Measurements from ENCODE around the gene CLBA1. TPM values are rescaled to one million over a fixed set of nuclear protein-coding genes. Genes with fewer than 3 reads are reported as not detected.

The CLBA1 gene
- total RNA-seq, 1 experiment from 2014 or later: 14.8 TPM

- intact Hi-C loops (cut with micrococcal nuclease): no loop called here
- H3K9ac ChIP-seq (ENCODE audit: low read length): no peak overlapping the region
- no peaks in the 10 kb centered on the region for H4K20me1 ChIP-seq (ENCODE audit: insufficient read depth)
- H3K4me3 ChIP-seq (replicated peaks in 1 of 2; ENCODE audit: low read depth in 1 of 2, low read length in 2 of 2): no peak overlapping the region
- H3K9me2 ChIP-seq (ENCODE audit: insufficient read depth): no peaks in the 10 kb centered on the region
- no peaks in the 10 kb centered on the region for H3K79me2 ChIP-seq (ENCODE audit: insufficient read depth, low read length)
- ATAC-seq (no peak), DNase-seq (ENCODE audit: low read depth, low spot score) (no peak)
- POLR2A ChIA-PET: no interaction called here
- BruUV-seq (replicated peaks): no TSS peak
- RAD21 ChIA-PET (ENCODE audit: low non-redundant PET in 1 of 2, low total read pairs in 2 of 2, uncharacterized antibody in 2 of 2, unreplicated experiment in 2 of 2): no interaction called here
- TF ChIP-seq, protein P1, sequence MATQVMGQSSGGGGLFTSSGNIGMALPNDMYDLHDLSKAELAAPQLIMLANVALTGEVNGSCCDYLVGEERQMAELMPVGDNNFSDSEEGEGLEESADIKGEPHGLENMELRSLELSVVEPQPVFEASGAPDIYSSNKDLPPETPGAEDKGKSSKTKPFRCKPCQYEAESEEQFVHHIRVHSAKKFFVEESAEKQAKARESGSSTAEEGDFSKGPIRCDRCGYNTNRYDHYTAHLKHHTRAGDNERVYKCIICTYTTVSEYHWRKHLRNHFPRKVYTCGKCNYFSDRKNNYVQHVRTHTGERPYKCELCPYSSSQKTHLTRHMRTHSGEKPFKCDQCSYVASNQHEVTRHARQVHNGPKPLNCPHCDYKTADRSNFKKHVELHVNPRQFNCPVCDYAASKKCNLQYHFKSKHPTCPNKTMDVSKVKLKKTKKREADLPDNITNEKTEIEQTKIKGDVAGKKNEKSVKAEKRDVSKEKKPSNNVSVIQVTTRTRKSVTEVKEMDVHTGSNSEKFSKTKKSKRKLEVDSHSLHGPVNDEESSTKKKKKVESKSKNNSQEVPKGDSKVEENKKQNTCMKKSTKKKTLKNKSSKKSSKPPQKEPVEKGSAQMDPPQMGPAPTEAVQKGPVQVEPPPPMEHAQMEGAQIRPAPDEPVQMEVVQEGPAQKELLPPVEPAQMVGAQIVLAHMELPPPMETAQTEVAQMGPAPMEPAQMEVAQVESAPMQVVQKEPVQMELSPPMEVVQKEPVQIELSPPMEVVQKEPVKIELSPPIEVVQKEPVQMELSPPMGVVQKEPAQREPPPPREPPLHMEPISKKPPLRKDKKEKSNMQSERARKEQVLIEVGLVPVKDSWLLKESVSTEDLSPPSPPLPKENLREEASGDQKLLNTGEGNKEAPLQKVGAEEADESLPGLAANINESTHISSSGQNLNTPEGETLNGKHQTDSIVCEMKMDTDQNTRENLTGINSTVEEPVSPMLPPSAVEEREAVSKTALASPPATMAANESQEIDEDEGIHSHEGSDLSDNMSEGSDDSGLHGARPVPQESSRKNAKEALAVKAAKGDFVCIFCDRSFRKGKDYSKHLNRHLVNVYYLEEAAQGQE (IDR thresholded peaks at IDR 0.05; ENCODE audit: low read depth): no peak
- TF ChIP-seq CEBPB (IDR thresholded peaks at IDR 0.05; ENCODE audit: low read depth): no peak
- TF ChIP-seq EZH2 (IDR thresholded peaks at IDR 0.05): no peak
- TF ChIP-seq EGR1 (IDR thresholded peaks at IDR 0.05; ENCODE audit: low read depth): no peak
- TF ChIP-seq SP1 (IDR thresholded peaks at IDR 0.05; ENCODE audit: low read depth): no peak
- no peak for TF ChIP-seq ZNF274 (IDR thresholded peaks at IDR 0.05; ENCODE audit: low read depth, low read length)
- TF ChIP-seq YY1 (IDR thresholded peaks at IDR 0.05; ENCODE audit: extremely low read depth, insufficient replicate concordance, low read depth, low read length): no peak
- TF ChIP-seq FOSL1 (IDR thresholded peaks at IDR 0.05; ENCODE audit: low read depth): no peak
- no peak for TF ChIP-seq EZH2phosphoT487 (IDR thresholded peaks at IDR 0.05; ENCODE audit: borderline replicate concordance)
- no peak for TF ChIP-seq CBX3 (IDR thresholded peaks at IDR 0.05; ENCODE audit: low read depth)
- TF ChIP-seq TCF7L2 (IDR thresholded peaks at IDR 0.05; ENCODE audit: borderline replicate concordance, extremely low read depth, insufficient read depth, insufficient read length): no peak
- TF ChIP-seq POLR2A (IDR thresholded peaks at IDR 0.05; ENCODE audit: borderline replicate concordance, extremely low read depth, insufficient read depth, insufficient read length): no peak
- no peak for TF ChIP-seq JUND (IDR thresholded peaks at IDR 0.05)
- no peaks in the 10 kb centered on the region for H3K27me3 ChIP-seq (ENCODE audit: insufficient read depth, low read length)
- CTCF ChIA-PET: no interaction called here
- no peaks in the 10 kb centered on the region for H3K9me3 ChIP-seq (ENCODE audit: control insufficient read depth in 1 of 2, insufficient read depth in 1 of 2, low read depth in 1 of 2, low read length in 2 of 2)
- no peaks in the 10 kb centered on the region for H3K4me1 ChIP-seq (ENCODE audit: control insufficient read depth in 1 of 2, insufficient read depth in 2 of 2, low read length in 2 of 2)
- H2AFZ ChIP-seq (ENCODE audit: low read depth, low read length, poor library complexity, severe bottlenecking): no peak overlapping the region
- no peak overlapping the region for H3K4me2 ChIP-seq (ENCODE audit: low read length)
- no peak overlapping the region for H3K27ac ChIP-seq (ENCODE audit: low read depth, low read length)
- peaks cover 10 to 15% of the 10 kb centered on the region in 2 experiments; a peak in 3 of 4 replicates for H3K36me3 ChIP-seq (ENCODE audit: control insufficient read depth in 1 of 2, insufficient read depth in 2 of 2, low read length in 2 of 2)
Measured at GRCh38 chr14:104994978-104995377, 9.4 kb downstream of the CLBA1 start.

Data from HCT116 (cell line).